Astrocyte (in vitro differentiated cells and primary cell): ENCODE measurements around the gene QRICH1.

Experiments
- CTCF ChIP-seq: IDR thresholded peaks from 2 replicates; pipeline ENCODE4 v1.5.1; 2011; ENCODE audit warnings: low read depth, mild to moderate bottlenecking, inconsistent platforms, low read length, moderate library complexity; ENCODE audit not compliant: insufficient read depth
- EZH2 ChIP-seq: IDR thresholded peaks from 2 replicates; pipeline ENCODE4 v1.6.1; 2012; ENCODE audit warnings: mild to moderate bottlenecking, low read length, inconsistent platforms; ENCODE audit not compliant: insufficient read depth

- TF ChIP-seq CTCF (no peak), EZH2 (no peak)
Measured at GRCh38 chr3:49112262-49112661, 18.4 kb upstream of the QRICH1 start.
